ENCODE results near the gene MIA2.

The MIA2 gene

DNA sequence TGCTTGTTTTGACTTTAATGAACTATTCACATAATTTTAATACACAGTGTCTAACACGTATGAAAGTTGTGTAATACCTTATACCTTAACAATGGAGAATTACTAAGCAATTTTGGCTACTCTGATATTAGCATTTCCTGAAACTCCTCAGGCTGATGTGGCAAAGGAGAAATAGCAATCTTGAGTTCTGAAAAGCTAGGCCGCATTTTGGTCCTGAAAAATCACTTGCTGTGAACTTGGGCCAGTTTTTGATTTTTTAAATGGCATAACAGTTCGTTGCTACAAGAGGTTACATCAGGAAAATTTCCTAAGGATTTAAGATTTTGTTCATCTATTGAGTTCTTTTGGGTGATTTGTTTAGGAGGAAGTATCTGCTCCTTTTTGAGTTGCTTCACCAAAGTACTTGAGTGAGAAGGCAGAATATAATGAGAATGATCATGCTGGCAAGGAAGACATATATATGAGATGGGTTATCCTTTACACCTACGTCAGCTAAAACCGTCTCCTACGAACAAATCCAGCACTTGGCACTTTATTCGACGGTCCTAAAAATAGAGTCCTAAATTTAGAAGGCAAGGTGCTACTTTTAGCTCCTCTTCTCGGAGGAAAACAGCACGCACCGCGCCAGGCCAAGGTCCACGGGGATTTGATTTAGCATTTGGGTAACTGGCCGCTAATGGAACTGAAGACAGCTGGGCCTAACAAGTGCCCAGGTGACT, 32.2 kb downstream of the MIA2 start:
- DNase-seq (ENCODE audit: low read depth in 2 of 2), result peak; percentile 56 to 68
- TF ChIP-seq, protein P1, sequence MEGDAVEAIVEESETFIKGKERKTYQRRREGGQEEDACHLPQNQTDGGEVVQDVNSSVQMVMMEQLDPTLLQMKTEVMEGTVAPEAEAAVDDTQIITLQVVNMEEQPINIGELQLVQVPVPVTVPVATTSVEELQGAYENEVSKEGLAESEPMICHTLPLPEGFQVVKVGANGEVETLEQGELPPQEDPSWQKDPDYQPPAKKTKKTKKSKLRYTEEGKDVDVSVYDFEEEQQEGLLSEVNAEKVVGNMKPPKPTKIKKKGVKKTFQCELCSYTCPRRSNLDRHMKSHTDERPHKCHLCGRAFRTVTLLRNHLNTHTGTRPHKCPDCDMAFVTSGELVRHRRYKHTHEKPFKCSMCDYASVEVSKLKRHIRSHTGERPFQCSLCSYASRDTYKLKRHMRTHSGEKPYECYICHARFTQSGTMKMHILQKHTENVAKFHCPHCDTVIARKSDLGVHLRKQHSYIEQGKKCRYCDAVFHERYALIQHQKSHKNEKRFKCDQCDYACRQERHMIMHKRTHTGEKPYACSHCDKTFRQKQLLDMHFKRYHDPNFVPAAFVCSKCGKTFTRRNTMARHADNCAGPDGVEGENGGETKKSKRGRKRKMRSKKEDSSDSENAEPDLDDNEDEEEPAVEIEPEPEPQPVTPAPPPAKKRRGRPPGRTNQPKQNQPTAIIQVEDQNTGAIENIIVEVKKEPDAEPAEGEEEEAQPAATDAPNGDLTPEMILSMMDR (IDR thresholded peaks at IDR 0.05; ENCODE audit: low read depth, low read length), result no peak
- H3K4me3 ChIP-seq (replicated peaks in 1 of 2; ENCODE audit: low read depth in 2 of 2, low read length in 2 of 2), result peak overlapping the region; percentile 80 to 90

DNA sequence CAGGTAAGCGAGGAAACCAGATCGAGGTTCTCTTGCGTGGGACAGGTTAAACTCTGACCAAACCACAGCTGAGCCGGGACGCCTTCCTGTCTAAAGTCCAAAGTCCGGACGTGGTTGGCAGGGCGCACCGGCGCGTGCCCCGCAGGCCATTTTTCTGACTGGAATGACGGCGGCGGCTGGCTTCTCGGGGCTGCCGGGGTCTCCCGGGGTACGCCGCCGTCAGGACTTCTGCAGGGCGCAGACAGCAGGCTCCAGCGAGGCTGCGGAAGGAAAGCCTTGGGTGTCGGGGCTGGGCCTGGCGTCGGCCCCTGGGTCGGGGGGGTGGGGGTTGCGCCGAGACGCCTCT, 32.8 kb downstream of the MIA2 start:
- peak overlapping the region; percentile 80 to 90 for H3K4me3 ChIP-seq (replicated peaks in 1 of 2; ENCODE audit: low read depth in 2 of 2, low read length in 2 of 2)
- DNase-seq (ENCODE audit: low read depth in 2 of 2), result no peak
- TF ChIP-seq, protein P1 (IDR thresholded peaks at IDR 0.05; ENCODE audit: low read depth, low read length), result no peak

DNA sequence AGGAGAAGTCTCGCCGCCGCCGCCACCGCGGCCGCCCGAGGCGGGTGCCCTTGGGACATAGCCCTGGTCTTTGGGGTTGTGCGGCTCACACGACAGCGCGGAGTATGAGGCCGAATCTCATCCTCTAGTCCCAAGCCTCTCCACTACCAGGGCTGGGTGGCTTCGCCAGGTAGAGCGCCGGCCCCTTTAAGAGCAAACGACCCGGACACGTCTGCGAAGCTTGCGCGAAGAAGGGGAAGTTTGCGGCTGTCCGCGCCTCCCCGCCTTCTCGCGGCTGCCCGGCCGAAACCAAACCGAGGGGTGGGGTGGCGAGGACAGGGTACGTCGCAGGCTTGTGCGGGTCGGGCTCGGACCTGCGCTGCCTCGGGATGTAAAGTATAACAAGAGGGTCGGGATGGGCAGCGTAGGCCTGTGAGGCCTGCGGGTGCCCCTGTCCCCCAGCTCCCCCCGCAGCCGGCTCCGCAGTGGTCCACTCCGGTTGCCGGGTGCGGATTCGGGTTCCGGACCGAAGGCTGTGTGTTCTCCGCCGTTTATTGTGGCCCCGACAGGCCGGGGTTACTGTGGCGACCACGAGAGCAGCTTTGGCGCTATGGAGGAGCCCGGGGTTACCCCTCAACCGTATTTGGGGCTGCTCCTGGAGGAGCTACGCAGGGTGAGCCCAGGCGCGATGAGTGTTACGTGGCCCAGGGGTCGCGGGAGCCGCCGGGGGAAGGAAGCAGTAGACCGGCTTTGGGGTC, 33.3 kb downstream of the MIA2 start:
- peak; percentile 86 to 89 for DNase-seq (ENCODE audit: low read depth in 2 of 2)
- H3K4me3 ChIP-seq (replicated peaks in 1 of 2; ENCODE audit: low read depth in 2 of 2, low read length in 2 of 2), result peak overlapping the region; percentile 80 to 90
- TF ChIP-seq, protein P1 (IDR thresholded peaks at IDR 0.05; ENCODE audit: low read depth, low read length), result no peak

DNA sequence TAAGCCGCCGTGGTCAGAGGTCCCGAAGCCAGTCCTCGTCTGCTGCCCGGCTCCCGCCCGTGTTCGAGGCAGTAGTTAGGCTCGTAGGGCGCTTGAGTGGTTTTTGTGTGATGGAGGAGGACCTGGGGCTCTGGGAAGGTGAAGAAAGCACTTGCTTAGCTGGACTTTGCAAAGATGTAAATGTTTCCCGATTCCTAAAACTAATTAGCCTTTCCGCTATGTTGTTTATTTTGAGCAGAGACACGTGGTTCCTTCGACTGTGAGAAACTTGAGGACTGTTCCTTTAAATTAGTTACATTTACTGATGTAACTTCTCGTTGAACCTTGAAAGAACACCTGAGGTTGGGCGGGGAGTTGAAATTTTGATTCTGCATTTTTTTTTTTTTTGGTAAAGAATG, 33.9 kb downstream of the MIA2 start:
- peak overlapping the region; percentile 80 to 90 for H3K4me3 ChIP-seq (replicated peaks in 1 of 2; ENCODE audit: low read depth in 2 of 2, low read length in 2 of 2)
- DNase-seq (ENCODE audit: low read depth in 2 of 2), result no peak
- TF ChIP-seq, protein P1 (IDR thresholded peaks at IDR 0.05; ENCODE audit: low read depth, low read length), result no peak

DNA sequence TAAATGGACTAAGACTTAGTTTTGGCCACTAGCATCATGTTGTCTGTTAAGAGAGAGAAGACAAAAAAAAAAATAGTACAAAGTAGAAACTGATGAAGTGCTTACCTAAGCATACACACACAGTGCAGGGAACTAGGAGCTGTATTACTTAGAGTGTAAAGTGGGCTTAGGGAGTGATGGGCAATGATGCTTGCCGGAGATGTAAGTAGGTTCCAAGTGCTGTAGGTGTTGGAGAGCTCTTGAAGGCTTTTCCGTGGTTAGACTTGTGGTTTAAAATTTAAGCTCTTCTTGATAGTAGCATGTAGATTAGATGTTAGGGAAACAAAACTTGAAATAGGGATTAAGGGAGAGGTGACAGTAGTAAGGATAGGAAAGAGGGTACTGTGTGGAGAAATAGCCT, 34.7 kb downstream of the MIA2 start:
- DNase-seq (ENCODE audit: low read depth in 2 of 2), result peak; percentile 17 to 20
- TF ChIP-seq, protein P1 (IDR thresholded peaks at IDR 0.05; ENCODE audit: low read depth, low read length), result no peak
- peak overlapping the region; percentile 80 to 90 for H3K4me3 ChIP-seq (replicated peaks in 1 of 2; ENCODE audit: low read depth in 2 of 2, low read length in 2 of 2)

DNA sequence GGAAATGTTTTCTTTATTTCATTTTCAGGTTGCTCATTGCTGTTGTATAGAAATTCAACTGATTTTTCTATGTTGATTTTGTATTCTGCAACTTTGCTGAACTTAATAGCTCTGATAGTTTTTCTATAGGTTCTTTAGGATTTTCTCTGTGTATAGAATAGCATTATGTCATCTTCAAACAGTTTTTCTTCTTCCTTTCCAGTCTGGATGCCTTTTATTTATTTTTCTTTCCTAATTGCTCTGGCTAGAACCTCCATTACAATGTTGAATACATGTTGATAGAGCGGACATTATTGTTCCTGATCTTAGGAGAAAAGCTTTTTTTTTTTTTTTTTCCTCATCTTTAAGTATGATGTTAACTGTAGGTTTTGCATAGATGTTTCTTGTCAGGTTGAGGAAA, 39.2 kb downstream of the MIA2 start:
- TF ChIP-seq, protein P1 (IDR thresholded peaks at IDR 0.05; ENCODE audit: low read depth, low read length), result no peak
- DNase-seq (ENCODE audit: low read depth in 2 of 2), result no peak
- no peak overlapping the region for H3K4me3 ChIP-seq (replicated peaks in 1 of 2; ENCODE audit: low read depth in 2 of 2, low read length in 2 of 2)

All from cardiac fibroblast (primary cell).